Mesenchymal stem cell (in vitro differentiated cells and primary cell): ENCODE results near the gene PLEKHG1.

Experiments
- DNase-seq: peaks from one replicate; pipeline ENCODE4 v3.0.0-alpha.2; 2013
- H2AFZ ChIP-seq: one replicate; pipeline ENCODE4 v1.6.1; 2013; ENCODE audit warnings: low read depth, mild to moderate bottlenecking, control low read depth, inconsistent platforms, low read length, moderate library complexity
- H2AK5ac ChIP-seq: 2 replicates; pipeline ENCODE4 v1.6.1; 2013; ENCODE audit warnings: low read length, moderate library complexity, mild to moderate bottlenecking, inconsistent platforms; ENCODE audit not compliant: severe bottlenecking
- H2BK120ac ChIP-seq: one replicate; pipeline ENCODE4 v1.6.1; 2013; ENCODE audit warnings: low read depth, mild to moderate bottlenecking, inconsistent platforms, low read length, moderate library complexity
- H2BK12ac ChIP-seq, 2 experiments: one replicate each; pipeline ENCODE4 v1.6.1; 2013; ENCODE audit warnings: inconsistent platforms in 2 of 2, low read length in 2 of 2, mild to moderate bottlenecking in 2 of 2, moderate library complexity in 2 of 2, control low read depth in 1 of 2
- H2BK15ac ChIP-seq: one replicate; pipeline ENCODE4 v1.6.1; 2013; ENCODE audit warnings: mild to moderate bottlenecking, low read depth, inconsistent platforms; ENCODE audit not compliant: poor library complexity, severe bottlenecking
- H2BK5ac ChIP-seq: 2 replicates; pipeline ENCODE4 v1.6.1; 2013; ENCODE audit warnings: low read depth, mild to moderate bottlenecking, low read length, control low read depth, inconsistent platforms; ENCODE audit not compliant: poor library complexity, severe bottlenecking
- H3K14ac ChIP-seq, 2 experiments: one replicate each; pipeline ENCODE4 v1.6.1; 2013; ENCODE audit warnings: inconsistent platforms in 2 of 2, low read length in 2 of 2, control low read depth in 1 of 2, mild to moderate bottlenecking in 1 of 2, moderate library complexity in 1 of 2
- H3K18ac ChIP-seq, 2 experiments: one replicate each; pipeline ENCODE4 v1.6.1; 2013; ENCODE audit warnings: inconsistent platforms in 2 of 2, low read length in 2 of 2, control low read depth in 1 of 2, low read depth in 1 of 2, mild to moderate bottlenecking in 1 of 2
- H3K23ac ChIP-seq, 2 experiments: one replicate each; pipeline ENCODE4 v1.6.1; 2013; ENCODE audit warnings: inconsistent platforms in 2 of 2, low read length in 2 of 2, mild to moderate bottlenecking in 2 of 2, moderate library complexity in 2 of 2, control low read depth in 1 of 2
- H3K27ac ChIP-seq: 2 replicates; pipeline ENCODE4 v1.5.1; 2013; ENCODE audit warnings: mild to moderate bottlenecking, moderate library complexity, low read length, control low read depth, inconsistent platforms; ENCODE audit not compliant: poor library complexity, severe bottlenecking
- H3K27me3 ChIP-seq, 2 experiments: 2 replicates each; pipeline versions ENCODE4 v1.6.1 to v1.7.0; 2013; ENCODE audit warnings: low read length in 2 of 2, mild to moderate bottlenecking in 2 of 2, moderate library complexity in 2 of 2, control low read depth in 1 of 2, inconsistent platforms in 1 of 2; ENCODE audit not compliant: control insufficient read depth in 1 of 2, insufficient read depth in 1 of 2
- H3K36me3 ChIP-seq, 2 experiments: 2 replicates each; pipeline versions ENCODE4 v1.6.1 to v1.7.0; 2013; ENCODE audit warnings: low read length in 2 of 2, control low read depth in 1 of 2, inconsistent platforms in 1 of 2, low read depth in 1 of 2, mild to moderate bottlenecking in 1 of 2; ENCODE audit not compliant: insufficient read depth in 2 of 2, control insufficient read depth in 1 of 2
- H3K4ac ChIP-seq, 2 experiments: one replicate each; pipeline ENCODE4 v1.6.1; 2013; ENCODE audit warnings: inconsistent platforms in 2 of 2, low read length in 2 of 2, mild to moderate bottlenecking in 2 of 2, moderate library complexity in 2 of 2, control low read depth in 1 of 2, low read depth in 1 of 2
- H3K4me1 ChIP-seq: 2 replicates; pipeline ENCODE4 v1.6.1; 2013; ENCODE audit warnings: low read depth, low read length, control low read depth; ENCODE audit not compliant: control insufficient read depth, insufficient read depth
- H3K4me2 ChIP-seq: 2 replicates; pipeline ENCODE4 v1.6.1; 2013; ENCODE audit warnings: low read length, mild to moderate bottlenecking, inconsistent platforms; ENCODE audit not compliant: poor library complexity, severe bottlenecking
- H3K4me3 ChIP-seq, 2 experiments: 2 replicates each; pipeline versions ENCODE4 v1.5.1 to v1.7.0; 2013; ENCODE audit warnings: low read length in 2 of 2, mild to moderate bottlenecking in 2 of 2, control low read depth in 1 of 2, low read depth in 1 of 2; ENCODE audit not compliant: insufficient read depth in 1 of 2
- H3K79me1 ChIP-seq: replicated peaks from 2 replicates; pipeline ENCODE4 v1.6.1; 2013; ENCODE audit warnings: mild to moderate bottlenecking, control low read depth, low read length, inconsistent platforms; ENCODE audit not compliant: poor library complexity, severe bottlenecking
- H3K9ac ChIP-seq: 2 replicates; pipeline ENCODE4 v1.7.0; 2013; ENCODE audit warnings: mild to moderate bottlenecking, low read length, moderate library complexity
- H3K9me3 ChIP-seq: 2 replicates; pipeline ENCODE4 v1.7.0; 2013; ENCODE audit warnings: mild to moderate bottlenecking, low read length; ENCODE audit not compliant: control insufficient read depth
- H4K8ac ChIP-seq: one replicate; pipeline ENCODE4 v1.6.1; 2013; ENCODE audit warnings: inconsistent platforms, mild to moderate bottlenecking, low read length, moderate library complexity
- H4K91ac ChIP-seq: one replicate; pipeline ENCODE4 v1.6.1; 2013; ENCODE audit warnings: mild to moderate bottlenecking, low read length, inconsistent platforms
- WGBS: methylation state at CpG from one replicate; pipeline ENCODE4 v1.1.7; 2013; ENCODE audit warnings: mixed read lengths; 5-methylcytosine and 5-hydroxymethylcytosine counted together

PLEKHG1 gene

GRCh38 chr6:150632785-150633485 lies 33.2 kb downstream of the PLEKHG1 start:
- no peak overlapping the region for H3K23ac ChIP-seq
- H3K79me1 ChIP-seq: no peaks in the 10 kb centered on the region
- no peak overlapping the region for H2BK120ac ChIP-seq
- peaks cover 0 to 10% of the 10 kb centered on the region in 2 experiments for H3K27me3 ChIP-seq
- H2BK5ac ChIP-seq: no peak overlapping the region
- peaks cover 3% of the 10 kb centered on the region for H3K4me1 ChIP-seq
- no peak for DNase-seq
- 84% methylated on average over 12 of the region's 13 CpGs for WGBS
- H2AK5ac ChIP-seq: no peak overlapping the region
- no peak overlapping the region for H3K4me2 ChIP-seq
- no peak overlapping the region for H3K9ac ChIP-seq
- H3K9me3 ChIP-seq: no peaks in the 10 kb centered on the region
- no peak overlapping the region for H3K27ac ChIP-seq
- no peak overlapping the region for H4K8ac ChIP-seq
- no peak overlapping the region for H3K18ac ChIP-seq
- H3K4me3 ChIP-seq: no peak overlapping the region
- H4K91ac ChIP-seq: no peak overlapping the region
- no peak overlapping the region for H3K14ac ChIP-seq
- H2BK15ac ChIP-seq: no peak overlapping the region
- no peak overlapping the region for H2AFZ ChIP-seq
- H2BK12ac ChIP-seq: no peak overlapping the region
- H3K4ac ChIP-seq: no peak overlapping the region
- H3K36me3 ChIP-seq: no peaks in the 10 kb centered on the region

- H3K4ac ChIP-seq: no peak overlapping the region
- H2AK5ac ChIP-seq: no peak overlapping the region
- no peak overlapping the region for H3K18ac ChIP-seq
- H2BK120ac ChIP-seq: no peak overlapping the region
- no peak overlapping the region for H3K4me3 ChIP-seq
- no peak overlapping the region for H3K4me2 ChIP-seq
- H3K4me1 ChIP-seq: peaks cover 3% of the 10 kb centered on the region
- no peak overlapping the region for H2BK5ac ChIP-seq
- WGBS: 89% methylated on average over 4 of the region's 4 CpGs
- H3K36me3 ChIP-seq: no peaks in the 10 kb centered on the region
- H2BK12ac ChIP-seq: no peak overlapping the region
- H3K79me1 ChIP-seq: no peaks in the 10 kb centered on the region
- no peak overlapping the region for H2AFZ ChIP-seq
- H3K27ac ChIP-seq: no peak overlapping the region
- H2BK15ac ChIP-seq: no peak overlapping the region
- H3K9ac ChIP-seq: no peak overlapping the region
- DNase-seq: no peak
- no peaks in the 10 kb centered on the region for H3K9me3 ChIP-seq
- H3K14ac ChIP-seq: no peak overlapping the region
- no peak overlapping the region for H4K8ac ChIP-seq
- no peak overlapping the region for H3K23ac ChIP-seq
- H4K91ac ChIP-seq: no peak overlapping the region
- H3K27me3 ChIP-seq: peaks cover 0 to 10% of the 10 kb centered on the region in 2 experiments
Observed at GRCh38 chr6:150633486-150633834, 33.8 kb downstream of the PLEKHG1 start.

GRCh38 chr6:150634176-150634963 lies 34.7 kb downstream of the PLEKHG1 start:
- 79% methylated on average over 2 of the region's 4 CpGs for WGBS
- Histone ChIP-seq H3K36me3 (no peaks in the 10 kb centered on the region), H3K27ac (no peak overlapping the region), H2AFZ (no peak overlapping the region), H2BK120ac (no peak overlapping the region), H2AK5ac (no peak overlapping the region), H3K4me3 (no peak overlapping the region), H3K4ac (no peak overlapping the region), H3K14ac (no peak overlapping the region), H3K18ac (no peak overlapping the region), H3K79me1 (no peaks in the 10 kb centered on the region), H2BK15ac (no peak overlapping the region), H3K23ac (no peak overlapping the region), H4K91ac (no peak overlapping the region), H3K27me3 (peaks cover 0 to 10% of the 10 kb centered on the region in 2 experiments), H3K9ac (no peak overlapping the region), H3K4me1 (peaks cover 2% of the 10 kb centered on the region), H3K9me3 (no peaks in the 10 kb centered on the region), H4K8ac (no peak overlapping the region), H2BK5ac (no peak overlapping the region), H3K4me2 (no peak overlapping the region), H2BK12ac (no peak overlapping the region)
- no peak for DNase-seq

GRCh38 chr6:150634964-150635292 lies 35.2 kb downstream of the PLEKHG1 start:
- Histone ChIP-seq H3K4me1 (peaks cover 2% of the 10 kb centered on the region), H3K9me3 (no peaks in the 10 kb centered on the region), H3K27me3 (peaks cover 0 to 9% of the 10 kb centered on the region in 2 experiments), H3K4ac (no peak overlapping the region), H2AK5ac (no peak overlapping the region), H2BK15ac (no peak overlapping the region), H3K4me3 (no peak overlapping the region), H3K79me1 (no peaks in the 10 kb centered on the region), H3K4me2 (no peak overlapping the region), H3K23ac (no peak overlapping the region), H2BK12ac (no peak overlapping the region), H2AFZ (no peak overlapping the region), H4K8ac (no peak overlapping the region), H2BK5ac (no peak overlapping the region), H3K14ac (no peak overlapping the region), H3K18ac (no peak overlapping the region), H3K27ac (no peak overlapping the region), H3K9ac (no peak overlapping the region), H3K36me3 (no peaks in the 10 kb centered on the region), H2BK120ac (no peak overlapping the region), H4K91ac (no peak overlapping the region)
- WGBS: 31% methylated on average over 1 of the region's 1 CpG
- no peak for DNase-seq
